ENCODE results near the gene PARN. TPM values are rescaled to one million over a fixed set of nuclear protein-coding genes. Genes with fewer than 3 reads are reported as not detected.
"Not testable (repeated sequence)": the region's sequence is repeated elsewhere in the genome, so short reads cannot be mapped to it uniquely, and the experiment has no call there.

PARN gene
- total and polyA plus RNA-seq, 2 of the 8 experiments (the other 6 are each of a cell fraction or from before 2014, with no cell fraction given) = 24.5 to 44.6 TPM

DNA sequence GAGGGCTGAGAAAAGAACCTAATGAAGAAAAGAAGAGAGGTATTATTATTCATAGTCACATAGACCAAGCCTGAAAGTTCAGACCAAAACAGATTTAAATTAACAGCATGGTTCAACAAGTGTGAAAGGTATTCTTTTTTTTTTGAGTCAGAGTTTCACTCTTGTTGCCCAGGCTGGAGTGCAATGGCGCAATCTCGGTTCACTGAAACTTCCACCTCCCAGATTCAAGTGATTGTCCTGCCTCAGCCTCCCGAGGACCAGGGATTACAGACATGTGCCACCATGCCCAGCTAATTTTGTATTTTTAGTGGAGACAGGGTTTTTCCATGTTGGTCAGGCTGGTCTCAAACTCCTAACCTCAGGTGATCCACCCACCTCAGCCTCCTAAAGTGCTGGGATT lies 49.1 kb downstream of the PARN start:
- not testable (repeated sequence) for H3K79me2 ChIP-seq (ENCODE audit: control insufficient read depth in 1 of 2, insufficient read depth in 2 of 2, low read length in 2 of 2); H2BK5ac ChIP-seq (ENCODE audit: low read depth, low read length); H2BK12ac ChIP-seq (ENCODE audit: low read depth, low read length); H4K5ac ChIP-seq (ENCODE audit: insufficient read length, low read depth, low read length); DNase-seq (ENCODE audit: low read depth in 1 of 2, low spot score in 2 of 2); FAIRE-seq; H3K9ac ChIP-seq (replicated peaks in 1 of 4; ENCODE audit: extremely low read depth in 1 of 4, low read depth in 3 of 4, low read length in 3 of 4); H3K18ac ChIP-seq (ENCODE audit: extremely low read depth, low read length); H2BK120ac ChIP-seq (replicated peaks; ENCODE audit: low read depth, low read length); H2AFZ ChIP-seq (ENCODE audit: low read length); H4K8ac ChIP-seq (ENCODE audit: extremely low read depth, insufficient read depth, low read length); H3K27ac ChIP-seq (ENCODE audit: low read depth, low read length); H4K91ac ChIP-seq (replicated peaks; ENCODE audit: insufficient read length, low read length); H3K23me2 ChIP-seq (ENCODE audit: low read depth, low read length); H3K4me3 ChIP-seq (ENCODE audit: extremely low read depth in 1 of 4, insufficient read depth in 2 of 4, low read depth in 3 of 4, low read length in 4 of 4); H2BK20ac ChIP-seq (ENCODE audit: low read length); H3K79me1 ChIP-seq (ENCODE audit: low read depth, low read length); H3K4ac ChIP-seq (replicated peaks; ENCODE audit: insufficient read length, low read depth, low read length); H3K23ac ChIP-seq (ENCODE audit: insufficient read length); H3K56ac ChIP-seq (replicated peaks; ENCODE audit: insufficient read length, low read depth, low read length); H3K27me3 ChIP-seq (replicated peaks in 1 of 4; ENCODE audit: control insufficient read depth in 3 of 4, extremely low read depth in 1 of 4, insufficient read depth in 3 of 4, low read length in 3 of 4); H2AK5ac ChIP-seq (ENCODE audit: low read depth, low read length); H2BK15ac ChIP-seq (ENCODE audit: low read length); H3K14ac ChIP-seq (ENCODE audit: insufficient read length); H3K4me2 ChIP-seq (ENCODE audit: insufficient read depth in 1 of 2, low read depth in 2 of 2, low read length in 2 of 2); H4K20me1 ChIP-seq (replicated peaks in 1 of 2; ENCODE audit: control insufficient read depth in 1 of 2, insufficient read depth in 2 of 2, low read length in 2 of 2); H3K9me3 ChIP-seq (ENCODE audit: insufficient read depth in 2 of 2, low read depth in 1 of 2, low read length in 1 of 2); H3K4me1 ChIP-seq (replicated peaks in 1 of 4; ENCODE audit: control insufficient read depth in 3 of 4, insufficient read depth in 4 of 4, low read length in 3 of 4)
- CTCF ChIA-PET (ENCODE audit: partially characterized antibody) = interaction anchor here (0.8 to 2.7 kb wide), 3 partner anchors 19 to 92 kb away, joined by 3 to 7 read pairs (median 3); no protein-coding TSS in a partner anchor
- POLR2A ChIA-PET (ENCODE audit: partially characterized antibody) = interaction anchor here (1.4 kb wide), 1 partner anchor 12 kb away, joined by 3 read pairs; no protein-coding TSS in a partner anchor
- H3K36me3 ChIP-seq (ENCODE audit: control insufficient read depth in 2 of 4, insufficient read depth in 4 of 4, low read length in 3 of 4) = peaks cover 4 to 79% (median 47%) of the 10 kb centered on the region in 4 experiments; a peak in 7 of 8 replicates
- 98% methylated on average over 3 of the region's 3 CpGs; no CpG with 5 or more reads in 1 of the 2 experiments for WGBS, 2 experiments (ENCODE audit: extremely low coverage in 1 of 2, insufficient coverage in 1 of 2, insufficient read length in 1 of 2, insufficient replicate concordance in 2 of 2, low coverage in 1 of 2, low lambda C conversion rate in 2 of 2, missing lambda C conversion rate in 1 of 2)
